Stimulated activated CD4-positive, alpha-beta T cell treated with anti-CD3 and anti-CD28 coated beads, Interleukin-2, amount 100 ng/mL, for 24 hours (primary cell): Measurements from ENCODE around the gene CBX4.

Experiments used
- DNase-seq, 2 donors: peaks; one replicate each; pipeline ENCODE4 v3.0.0-alpha.2; 2020

The CBX4 gene

DNA sequence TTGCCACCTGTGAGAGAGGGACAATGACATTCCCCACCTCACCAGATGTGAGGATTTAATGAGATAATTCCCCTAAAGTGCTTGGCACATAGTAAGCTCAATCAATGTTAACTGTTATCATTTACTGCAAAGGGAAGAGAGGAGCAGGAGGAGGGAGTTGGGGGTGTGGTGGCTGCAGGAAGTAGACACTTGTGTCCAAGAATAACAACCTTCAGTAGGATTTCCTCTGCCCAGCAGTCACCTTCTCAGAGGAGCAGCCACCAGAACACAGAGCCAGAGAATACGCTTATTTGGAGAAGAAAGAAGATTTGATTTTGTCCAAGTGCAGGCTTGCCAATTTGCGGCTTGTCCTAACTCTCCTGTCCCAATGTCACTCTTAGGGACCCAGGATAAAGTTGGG lies 10.2 kb downstream of the CBX4 start:
- DNase-seq, result no peak

DNA sequence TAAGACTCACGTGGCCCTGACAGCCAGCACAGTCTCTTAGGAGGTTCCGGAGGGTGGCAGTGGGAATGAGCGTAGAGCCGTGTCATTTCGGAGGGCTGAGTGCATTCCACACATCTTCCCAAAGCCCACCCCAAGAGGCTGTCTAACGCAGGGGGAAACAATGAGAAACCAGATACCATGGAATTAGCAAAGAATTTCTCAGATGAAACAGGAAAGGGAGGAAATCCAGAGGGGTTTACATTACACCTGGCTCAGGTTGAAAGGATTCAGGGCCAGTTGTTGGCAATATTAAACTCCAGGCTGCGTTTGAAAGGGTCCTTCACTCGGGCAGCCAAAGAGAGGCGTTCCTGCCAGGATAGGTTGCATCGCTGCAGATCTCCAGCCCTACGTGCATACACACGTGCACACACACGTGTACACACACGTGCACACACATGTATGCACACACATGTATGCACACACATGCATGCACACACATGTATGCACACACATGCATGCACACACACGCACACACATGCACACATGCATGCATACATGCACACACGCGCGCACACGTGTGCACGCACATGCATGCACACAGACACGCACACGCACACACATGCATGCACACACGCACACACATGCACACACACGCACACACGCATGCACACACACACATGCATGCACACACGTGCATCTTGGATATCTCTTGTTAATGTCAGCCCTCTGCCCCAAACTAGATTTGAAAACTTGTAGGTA lies 12.2 kb downstream of the CBX4 start:
- DNase-seq, result no peak

DNA sequence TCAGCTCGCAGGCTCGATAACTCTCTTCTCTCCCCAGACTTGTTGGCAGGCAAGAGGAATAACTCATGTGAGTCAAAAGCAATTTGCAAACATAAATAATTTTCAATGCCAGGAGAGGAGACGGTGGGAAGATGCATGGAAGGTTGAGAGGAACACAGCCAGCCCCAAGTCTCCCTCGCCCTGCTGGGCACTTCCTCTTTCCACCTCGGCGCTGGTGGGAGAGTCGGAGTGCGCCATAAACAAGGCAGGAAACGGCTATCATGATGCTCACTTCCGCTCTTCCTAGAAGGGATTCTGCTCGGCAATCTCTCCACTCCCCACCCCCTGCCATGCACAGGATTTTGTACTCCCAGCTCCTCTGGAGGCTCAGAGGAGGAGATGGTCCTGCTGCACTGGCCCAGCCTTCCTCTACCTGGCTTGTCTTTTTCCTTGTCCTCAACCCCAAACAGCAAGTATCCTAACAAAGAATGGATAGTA lies 13.0 kb downstream of the CBX4 start:
- no peak for DNase-seq

DNA sequence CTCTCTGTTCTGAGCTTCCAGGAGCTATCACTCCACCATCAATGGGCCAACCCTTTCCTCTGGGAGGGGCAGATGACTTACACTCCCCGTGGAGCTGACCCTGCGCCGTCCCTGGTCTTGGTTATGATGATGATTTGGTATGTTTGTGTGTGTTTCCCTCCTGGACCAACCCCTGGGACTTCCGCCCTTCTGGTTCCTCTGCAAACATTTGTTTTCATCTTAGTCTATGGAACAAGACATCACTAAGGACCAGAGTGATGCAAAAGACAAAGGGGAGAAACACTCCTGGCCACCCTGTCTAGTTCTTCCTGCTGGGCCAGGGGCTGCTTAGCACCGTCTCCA lies 13.7 kb downstream of the CBX4 start:
- DNase-seq, result no peak

GRCh38 chr17:79824893-79825579 lies 14.2 kb downstream of the CBX4 start:
- DNase-seq, result no peak

GRCh38 chr17:79824234-79824633 lies 15.0 kb downstream of the CBX4 start:
- no peak for DNase-seq

GRCh38 chr17:79822583-79823124 lies 16.6 kb downstream of the CBX4 start:
- DNase-seq, result no peak

- DNase-seq, result no peak
Observed at GRCh38 chr17:79821331-79822095, 17.7 kb downstream of the CBX4 start.

- DNase-seq, result no peak
Observed at GRCh38 chr17:79820959-79821330, 18.3 kb downstream of the CBX4 start.

- no peak for DNase-seq
Observed at GRCh38 chr17:79819534-79820276, 19.5 kb downstream of the CBX4 start.

- no peak for DNase-seq
Observed at GRCh38 chr17:79819085-79819484, 20.2 kb downstream of the CBX4 start.

- DNase-seq, result no peak
Observed at GRCh38 chr17:79818026-79818758, 21.0 kb downstream of the CBX4 start.

GRCh38 chr17:79815836-79816461 lies 23.3 kb downstream of the CBX4 start:
- no peak for DNase-seq

- DNase-seq, result no peak
Observed at GRCh38 chr17:79814974-79815835, 24.0 kb downstream of the CBX4 start.

- DNase-seq, result no peak
Observed at GRCh38 chr17:79814127-79814973, 24.9 kb downstream of the CBX4 start.

DNA sequence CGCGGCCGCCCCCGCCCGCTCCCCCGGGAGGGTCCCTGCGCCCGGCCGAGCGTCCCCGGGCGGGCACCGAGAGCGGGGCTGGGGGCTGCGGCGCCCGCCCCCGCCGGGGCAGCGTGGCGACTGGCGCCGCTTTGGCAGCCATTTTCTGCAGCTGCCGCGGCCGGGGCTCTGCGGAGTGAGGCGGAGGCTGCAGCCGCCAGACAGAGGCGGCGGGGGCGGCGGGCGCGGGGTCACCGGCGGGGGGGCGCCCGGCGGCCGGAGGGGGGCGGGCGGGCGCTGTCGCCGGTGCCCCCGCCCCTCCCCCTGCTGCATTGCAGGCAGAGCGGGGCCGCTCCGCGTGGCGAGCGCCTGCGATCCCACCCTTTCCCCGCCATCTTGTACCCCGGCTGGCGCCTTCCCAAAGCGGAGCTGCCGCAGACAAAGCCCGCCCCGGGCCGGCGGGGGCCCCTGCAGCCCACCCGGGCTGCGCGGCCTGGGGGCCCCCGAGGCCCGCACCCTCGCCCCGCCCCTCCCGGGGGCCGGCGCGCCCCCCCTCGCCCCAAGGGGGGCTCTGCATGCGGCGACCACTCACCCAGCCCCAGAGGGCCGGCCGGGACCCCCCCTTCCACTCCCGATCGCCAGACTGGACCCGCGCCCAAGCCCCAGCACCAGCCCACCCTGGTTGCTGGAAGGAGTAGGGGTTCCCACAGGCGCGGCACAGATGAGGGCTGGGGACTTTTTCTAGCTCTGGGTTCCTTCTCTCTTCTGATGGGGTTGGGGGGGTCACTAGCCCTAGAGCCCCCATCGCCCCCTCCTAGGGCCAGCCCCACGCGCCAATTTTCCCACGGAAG lies 25.7 kb downstream of the CBX4 start:
- DNase-seq, result no peak

- no peak for DNase-seq
Observed at GRCh38 chr17:79812353-79813258, 26.6 kb downstream of the CBX4 start.
